Breast epithelium (tissue), 3 donors: ENCODE measurements around the gene NPHP3.

Source experiments
- CTCF ChIP-seq, 3 donors: fragments of 450-650 bp; IDR thresholded peaks; one replicate each; pipeline ENCODE4 v1.5.1; 2016 to 2017; ENCODE audit warnings: antibody characterized with exemption in 3 of 3, mild to moderate bottlenecking in 3 of 3, moderate library complexity in 3 of 3
- POLR2A ChIP-seq: fragments of 450-650 bp; IDR thresholded peaks from one replicate; pipeline ENCODE4 v1.6.1; 2016; ENCODE audit warnings: antibody characterized with exemption, mild to moderate bottlenecking, moderate library complexity

- TF ChIP-seq POLR2A (no peak), CTCF (IDR thresholded peaks at IDR 0.05) (no peak)
These were observed 84.6 kb downstream of the NPHP3 start for GRCh38 chr3:132637590-132637989.
